Fibroblast of villous mesenchyme (primary cell): ENCODE measurements around the gene RNF113B. TPM values are rescaled to one million over a fixed set of nuclear protein-coding genes. Genes with fewer than 3 reads are reported as not detected.
A peak's percentile ranks its signal among the peaks of the same experiment; 100 is the strongest.

Source experiments
- DNase-seq: peaks from one replicate; pipeline ENCODE4 v3.0.0-alpha.2; 2010; ENCODE audit warnings: low read depth
- H3K4me3 ChIP-seq: 2 replicates; pipeline ENCODE4 v1.5.1; 2011; ENCODE audit warnings: low read depth, mild to moderate bottlenecking, low read length
- small RNA-seq: library from RNA; depleted of rRNA; stranded (forward); fragments of <200 nt; gene quantifications from one replicate; pipeline ENCODE3, GENCODE V24; 2012
- total RNA-seq: library from RNA; depleted of rRNA; stranded (reverse); fragments of >200 nt; gene quantifications from 2 replicates; pipeline ENCODE4 v1.2.3, GENCODE V29; 2012
- TF ChIP-seq, protein P1 (sequence below): IDR thresholded peaks from 2 replicates; pipeline ENCODE4 v1.5.1; 2012; ENCODE audit warnings: low read depth, mild to moderate bottlenecking, low read length; ENCODE audit not compliant: insufficient read depth

RNF113B gene
- total RNA-seq, 1 donor: not detected

DNA sequence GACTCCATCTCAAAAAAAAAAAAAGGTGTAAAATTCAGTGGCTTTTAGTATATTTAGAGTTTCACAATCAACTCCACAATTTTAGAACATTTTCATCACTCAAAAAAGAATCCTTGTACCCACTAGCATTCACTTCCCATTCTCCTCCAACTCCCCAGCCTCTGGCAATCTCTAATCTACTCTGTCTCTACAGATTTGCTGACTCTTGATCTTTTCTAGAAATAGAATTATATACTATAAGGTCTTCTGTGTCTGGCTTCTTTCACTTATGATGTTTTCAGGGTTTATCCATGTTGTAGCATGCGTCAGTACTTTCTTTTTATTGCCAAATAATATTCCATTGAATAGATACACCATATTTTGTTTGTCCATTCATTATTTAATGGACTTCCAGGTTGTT, 42.2 kb downstream of the RNF113B start:
- H3K4me3 ChIP-seq: no peak overlapping the region
- no peak for DNase-seq
- TF ChIP-seq, protein P1, sequence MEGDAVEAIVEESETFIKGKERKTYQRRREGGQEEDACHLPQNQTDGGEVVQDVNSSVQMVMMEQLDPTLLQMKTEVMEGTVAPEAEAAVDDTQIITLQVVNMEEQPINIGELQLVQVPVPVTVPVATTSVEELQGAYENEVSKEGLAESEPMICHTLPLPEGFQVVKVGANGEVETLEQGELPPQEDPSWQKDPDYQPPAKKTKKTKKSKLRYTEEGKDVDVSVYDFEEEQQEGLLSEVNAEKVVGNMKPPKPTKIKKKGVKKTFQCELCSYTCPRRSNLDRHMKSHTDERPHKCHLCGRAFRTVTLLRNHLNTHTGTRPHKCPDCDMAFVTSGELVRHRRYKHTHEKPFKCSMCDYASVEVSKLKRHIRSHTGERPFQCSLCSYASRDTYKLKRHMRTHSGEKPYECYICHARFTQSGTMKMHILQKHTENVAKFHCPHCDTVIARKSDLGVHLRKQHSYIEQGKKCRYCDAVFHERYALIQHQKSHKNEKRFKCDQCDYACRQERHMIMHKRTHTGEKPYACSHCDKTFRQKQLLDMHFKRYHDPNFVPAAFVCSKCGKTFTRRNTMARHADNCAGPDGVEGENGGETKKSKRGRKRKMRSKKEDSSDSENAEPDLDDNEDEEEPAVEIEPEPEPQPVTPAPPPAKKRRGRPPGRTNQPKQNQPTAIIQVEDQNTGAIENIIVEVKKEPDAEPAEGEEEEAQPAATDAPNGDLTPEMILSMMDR: no peak

DNA sequence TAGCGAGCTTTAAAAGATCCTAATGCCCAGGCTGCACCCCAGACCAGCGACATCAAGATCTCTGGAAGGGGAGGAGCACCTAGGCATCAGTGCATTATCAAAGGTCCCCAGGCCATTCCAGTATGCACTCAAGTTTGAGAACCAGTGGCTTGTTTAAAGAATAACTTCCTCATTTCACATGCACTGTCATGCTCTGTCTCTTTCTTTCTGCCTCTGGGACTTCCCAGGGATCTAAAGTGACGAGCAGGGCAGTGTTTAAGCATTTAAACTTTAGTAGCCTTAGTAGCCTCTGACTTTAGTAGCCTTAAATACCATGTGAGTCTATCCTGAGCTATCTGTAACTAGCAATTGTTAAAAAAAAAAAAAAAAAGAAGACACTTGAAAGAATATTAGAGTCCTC, 43.1 kb downstream of the RNF113B start:
- DNase-seq: no peak
- no peak overlapping the region for H3K4me3 ChIP-seq
- TF ChIP-seq, protein P1: no peak

DNA sequence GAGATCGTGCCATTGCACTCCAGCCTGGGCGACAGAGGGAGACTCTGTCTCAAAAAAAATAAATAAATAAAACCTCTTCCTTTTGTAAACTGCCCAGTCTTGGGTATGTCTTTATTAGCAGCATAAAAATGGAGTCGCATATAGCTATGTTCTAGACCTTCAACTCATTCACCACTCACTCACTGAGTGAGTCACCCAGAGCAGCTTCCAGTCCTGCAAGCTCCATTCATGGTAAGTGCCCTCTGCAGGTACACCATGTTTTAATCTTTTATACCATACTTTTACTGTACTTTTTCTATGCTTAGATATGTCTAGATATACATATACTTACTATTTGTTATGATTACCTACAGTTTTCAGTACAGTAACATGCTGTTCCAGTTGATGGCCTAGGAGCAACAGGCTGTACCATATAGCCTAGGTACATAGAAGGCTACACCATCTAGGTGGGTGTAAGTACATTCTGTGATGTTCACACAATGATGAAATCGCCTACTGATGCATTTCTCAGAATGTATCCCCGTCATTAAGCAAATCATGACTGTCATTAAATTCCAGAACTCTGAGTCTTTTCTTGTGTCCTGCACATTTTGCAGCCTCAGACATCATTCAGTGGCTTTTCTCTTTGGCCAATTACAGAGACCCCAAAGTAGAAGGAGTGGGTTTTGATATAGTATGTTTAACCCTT, 47.9 kb downstream of the RNF113B start:
- TF ChIP-seq, protein P1: no peak
- DNase-seq: peak; percentile 55
- no peak overlapping the region for H3K4me3 ChIP-seq

Small RNA genes within 50 kb of the gene (small RNA-seq; reads per million reads assigned to genes)
- gene MIR3170: 7.2 reads per million, percentile 87 among the genes with 10 or more reads in this experiment

Other genes with a start within 250 kb of the RNF113B start
- gene IPO5, start 223.6 kb downstream of the RNF113B start, total RNA-seq: 190 and 282 TPM in 2 replicates
- gene FARP1, start 34.2 kb downstream of the RNF113B start, total RNA-seq: 110 and 125 TPM in 2 replicates